GM19438 (cell line): Measurements from ENCODE around the gene NDNF.

Source experiments
- ATAC-seq: cut with Tn5 transposase; IDR thresholded peaks from one replicate; pipeline ENCODE4 v1.9.1; 2021; ENCODE audit warnings: low read depth; ENCODE audit not compliant: unreplicated experiment

The NDNF gene, protein sequence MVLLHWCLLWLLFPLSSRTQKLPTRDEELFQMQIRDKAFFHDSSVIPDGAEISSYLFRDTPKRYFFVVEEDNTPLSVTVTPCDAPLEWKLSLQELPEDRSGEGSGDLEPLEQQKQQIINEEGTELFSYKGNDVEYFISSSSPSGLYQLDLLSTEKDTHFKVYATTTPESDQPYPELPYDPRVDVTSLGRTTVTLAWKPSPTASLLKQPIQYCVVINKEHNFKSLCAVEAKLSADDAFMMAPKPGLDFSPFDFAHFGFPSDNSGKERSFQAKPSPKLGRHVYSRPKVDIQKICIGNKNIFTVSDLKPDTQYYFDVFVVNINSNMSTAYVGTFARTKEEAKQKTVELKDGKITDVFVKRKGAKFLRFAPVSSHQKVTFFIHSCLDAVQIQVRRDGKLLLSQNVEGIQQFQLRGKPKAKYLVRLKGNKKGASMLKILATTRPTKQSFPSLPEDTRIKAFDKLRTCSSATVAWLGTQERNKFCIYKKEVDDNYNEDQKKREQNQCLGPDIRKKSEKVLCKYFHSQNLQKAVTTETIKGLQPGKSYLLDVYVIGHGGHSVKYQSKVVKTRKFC

DNA sequence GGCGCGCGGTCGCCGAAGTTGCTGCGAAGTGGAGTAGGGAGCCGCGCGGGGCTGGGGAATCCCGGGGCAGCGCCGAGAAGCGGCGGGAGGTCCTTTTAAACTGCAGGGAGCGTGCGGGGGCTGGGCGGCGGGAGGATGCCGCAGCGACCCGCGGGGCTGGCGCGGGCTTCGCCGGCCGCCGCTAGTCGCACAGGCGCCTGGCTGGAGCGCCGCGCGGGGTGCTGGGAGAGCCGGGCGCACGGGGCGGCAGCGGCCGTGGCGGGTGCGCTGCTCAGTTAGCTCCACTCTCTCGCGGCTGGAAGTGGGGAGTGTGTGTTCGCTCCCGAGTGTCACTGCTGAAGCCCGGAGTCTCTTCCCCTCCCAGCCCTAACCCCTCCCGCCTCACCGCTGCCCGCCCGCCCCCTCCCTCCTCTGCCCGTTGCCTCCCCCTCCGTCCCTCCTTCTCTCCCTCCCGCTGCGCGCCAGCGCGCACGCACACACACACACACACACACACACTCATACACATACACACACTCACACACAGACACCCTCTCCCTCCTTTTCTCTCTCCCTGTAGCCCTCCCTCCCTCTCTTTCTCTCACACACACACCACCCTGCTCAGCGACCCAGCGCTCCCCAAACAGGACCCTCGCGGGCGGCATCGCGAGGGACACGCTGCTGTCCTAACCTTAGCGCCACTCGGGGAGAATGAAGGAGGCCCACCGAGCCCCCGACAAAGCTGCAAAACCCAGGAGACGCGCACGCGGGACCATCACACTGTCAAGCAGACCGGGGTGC, at the start of gene NDNF:
Gene NDNF, minus strand, starts transcription at position 312 of the 780 bp plus-strand sequence. CDS start 26,698 bp downstream, outside the sequence.
- no peak for ATAC-seq

DNA sequence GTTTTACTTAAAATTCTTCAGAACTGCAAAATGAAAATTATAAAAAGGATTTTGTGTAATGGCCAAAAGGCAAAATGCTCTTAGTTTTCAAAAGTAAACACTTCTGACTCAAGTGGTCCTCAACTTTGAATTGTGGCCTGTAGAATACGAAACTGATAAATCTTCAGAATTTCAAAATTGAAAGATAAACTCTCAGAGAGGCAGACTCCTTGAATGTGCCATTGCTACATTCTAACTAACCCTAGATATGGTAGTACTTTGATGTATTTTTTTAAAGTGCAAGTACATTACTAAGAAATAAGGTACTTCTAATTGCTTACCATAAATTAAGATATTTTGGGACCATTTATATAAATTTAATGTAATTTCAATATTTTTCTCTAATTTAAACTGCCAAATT, 47.4 kb upstream of the NDNF start:
- ATAC-seq, result no peak

DNA sequence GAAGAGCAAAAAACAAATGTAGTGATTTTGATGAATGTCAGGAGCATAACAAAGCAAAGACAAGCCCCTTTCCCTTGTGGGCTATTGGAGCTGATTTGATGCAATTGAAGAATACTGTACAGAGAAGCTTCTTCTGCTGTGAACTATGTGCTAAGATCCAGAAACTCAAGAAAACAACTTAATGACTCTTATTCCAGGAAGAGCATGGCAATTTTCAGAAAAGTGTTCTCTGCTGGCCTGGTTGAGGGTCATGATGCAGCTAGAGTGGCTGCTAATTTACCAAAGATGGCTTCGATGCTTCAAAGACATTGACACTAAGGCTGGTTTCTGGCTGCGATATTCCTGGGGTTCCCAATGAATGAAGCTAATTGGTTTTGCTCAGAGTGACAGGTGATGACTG, 46.0 kb upstream of the NDNF start:
- ATAC-seq, result no peak

DNA sequence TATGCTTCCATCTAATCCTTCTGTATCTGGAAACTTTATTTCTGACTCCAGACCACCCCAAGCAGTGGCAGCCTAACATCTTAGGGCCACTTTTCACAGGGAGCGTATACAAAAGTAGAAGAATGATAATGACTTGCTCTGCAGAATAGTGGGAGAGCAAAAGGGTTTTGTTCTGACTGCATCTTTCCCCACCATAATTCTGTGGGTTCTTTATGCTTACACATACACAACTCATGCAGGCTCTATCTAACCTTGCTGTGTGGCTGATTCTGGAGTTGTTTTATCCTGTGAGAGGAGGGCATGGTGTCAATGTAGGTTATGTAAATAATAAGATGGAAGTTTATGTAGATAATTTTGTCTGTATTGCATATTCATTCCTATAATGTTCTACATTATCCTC, 42.4 kb upstream of the NDNF start:
- no peak for ATAC-seq

DNA sequence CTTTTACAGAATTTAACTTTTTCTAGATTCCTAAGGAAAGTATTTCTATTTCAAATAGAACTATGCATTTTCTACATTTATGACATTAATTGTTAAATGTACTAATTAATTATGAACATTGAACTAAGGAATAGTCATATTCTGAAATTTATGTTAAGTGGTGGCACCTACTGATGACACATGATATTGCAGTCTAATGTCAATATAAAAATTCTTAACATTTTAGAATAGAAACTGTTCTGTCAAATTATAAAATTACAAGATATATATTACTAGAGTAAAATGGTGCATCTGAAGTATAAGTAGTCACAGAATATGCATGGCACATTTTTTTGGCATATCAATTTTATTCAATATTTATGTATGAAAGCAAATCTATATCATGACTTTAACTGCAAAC, 40.2 kb upstream of the NDNF start:
- no peak for ATAC-seq

DNA sequence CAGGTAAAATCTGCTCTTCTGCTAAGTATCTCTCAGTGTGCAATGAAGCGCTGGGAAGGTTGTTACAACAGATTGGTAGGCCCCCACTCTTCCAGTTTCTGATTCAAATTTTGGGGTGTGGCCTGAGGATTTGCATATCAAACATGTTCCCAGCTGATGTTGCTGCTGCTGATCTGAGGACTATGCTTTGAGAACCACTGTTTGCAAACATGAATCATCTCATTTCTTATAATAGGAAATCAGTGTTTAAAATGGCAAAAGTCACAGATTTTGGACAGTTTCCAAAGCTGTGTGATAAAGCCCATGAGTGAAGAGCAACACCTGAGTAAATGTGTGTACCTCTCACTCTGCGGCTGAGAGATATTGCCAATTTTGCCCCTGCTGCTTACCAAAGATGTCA, 36.2 kb upstream of the NDNF start:
- ATAC-seq, result no peak

DNA sequence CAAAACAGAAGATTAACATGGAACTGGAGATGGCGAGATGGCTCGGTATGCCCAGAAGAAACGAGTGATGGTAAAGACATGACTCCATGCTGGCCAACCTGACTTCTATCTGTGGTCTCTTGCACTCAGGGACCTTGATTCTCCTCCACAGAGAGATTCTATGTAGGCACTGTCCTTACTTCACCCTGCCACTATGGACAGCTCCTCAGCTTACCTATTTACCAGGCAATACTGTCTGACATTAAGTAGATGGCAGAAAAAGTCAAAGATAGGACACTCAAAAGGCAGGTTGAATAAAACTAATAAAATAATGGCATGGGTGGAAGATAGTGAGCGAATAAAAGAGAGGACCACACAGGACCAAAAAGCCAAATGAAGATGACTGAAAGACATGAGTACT, 35.2 kb upstream of the NDNF start:
- ATAC-seq, result no peak

DNA sequence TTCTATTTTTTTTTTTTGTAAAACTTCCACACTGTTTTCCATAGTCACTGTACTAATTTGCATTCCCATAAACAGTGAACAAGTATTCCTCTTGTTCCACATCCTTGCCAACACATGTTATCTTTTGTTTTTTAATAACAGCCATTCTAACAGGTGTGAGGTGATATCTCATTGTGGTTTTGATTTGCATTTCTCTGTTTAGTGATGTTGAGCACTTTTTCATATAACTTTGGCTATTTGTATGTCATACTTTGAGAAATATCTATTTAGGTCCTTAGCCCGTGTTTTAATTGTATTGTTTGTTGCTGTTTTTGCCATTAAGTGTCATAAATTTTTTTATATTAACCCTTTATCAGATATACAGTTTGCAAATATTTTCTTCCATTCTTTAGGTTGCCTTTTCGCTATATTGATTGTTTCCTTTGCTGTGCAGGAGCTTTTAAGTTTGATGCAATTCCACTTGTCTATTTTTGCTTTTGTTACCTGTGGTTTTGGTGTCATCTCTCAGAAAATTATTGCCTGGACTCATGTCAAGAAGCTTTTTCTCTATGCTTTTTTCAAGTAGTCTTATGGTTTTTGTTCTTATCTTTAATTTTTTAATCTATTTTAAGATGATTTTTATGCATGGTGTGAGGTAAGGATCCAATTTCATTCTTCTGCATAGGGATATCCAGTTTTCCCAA, 27.9 kb upstream of the NDNF start:
- ATAC-seq, result no peak

DNA sequence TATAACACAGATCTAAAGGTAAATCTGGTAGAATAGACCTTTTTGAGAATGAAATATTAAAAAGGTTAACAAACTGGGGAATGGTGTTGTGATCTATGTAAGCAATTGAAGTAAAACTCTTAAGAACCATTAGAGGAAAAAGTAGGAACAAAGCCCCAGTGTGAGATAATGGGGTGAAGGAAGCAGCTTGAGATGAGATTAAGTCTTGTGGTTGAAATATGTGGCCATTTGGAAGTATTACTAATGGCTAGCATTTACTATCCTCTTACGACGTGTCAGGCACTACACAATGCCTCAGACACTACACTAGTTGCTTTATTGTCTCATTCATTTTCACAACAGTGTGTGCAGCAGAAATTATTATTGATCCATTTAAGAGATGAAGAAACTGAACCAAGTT, 25.9 kb upstream of the NDNF start:
- ATAC-seq, result no peak

DNA sequence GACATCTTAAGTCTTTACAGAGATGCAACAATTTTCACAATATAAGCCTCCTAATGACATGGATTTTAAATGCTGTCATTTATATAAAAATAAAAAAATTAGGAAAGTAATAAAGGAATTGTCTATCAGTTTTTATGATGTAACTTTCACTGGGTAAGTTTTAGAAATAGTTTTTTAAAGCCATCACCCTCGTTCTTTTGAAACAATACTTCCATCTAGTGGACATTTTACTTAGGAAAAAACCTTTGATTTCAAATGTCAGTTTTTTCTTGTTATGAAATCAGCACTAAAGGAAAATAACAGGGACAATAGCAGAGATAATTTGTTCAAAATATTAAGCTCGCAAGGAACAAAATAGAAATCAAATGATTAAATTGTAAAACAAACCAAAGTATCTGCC, 24.3 kb upstream of the NDNF start:
- no peak for ATAC-seq

DNA sequence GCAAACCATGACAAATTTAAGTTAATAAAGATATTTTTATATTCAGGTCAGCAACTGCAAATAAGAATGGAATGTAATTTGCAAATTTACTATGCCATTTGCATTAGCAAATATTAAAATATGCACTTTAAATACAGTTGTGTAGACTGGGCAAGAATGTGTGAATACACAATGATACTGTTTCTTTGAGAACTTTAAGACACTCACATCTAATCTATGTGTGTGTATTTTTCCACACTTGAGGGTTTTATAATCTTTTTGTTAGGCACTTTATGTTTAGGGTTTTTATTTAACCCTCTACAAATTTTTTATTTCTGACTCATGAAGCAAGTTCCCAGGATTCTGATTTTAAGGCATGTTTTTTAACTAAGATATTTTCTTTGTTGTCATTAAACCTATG, 23.9 kb upstream of the NDNF start:
- ATAC-seq, result no peak

DNA sequence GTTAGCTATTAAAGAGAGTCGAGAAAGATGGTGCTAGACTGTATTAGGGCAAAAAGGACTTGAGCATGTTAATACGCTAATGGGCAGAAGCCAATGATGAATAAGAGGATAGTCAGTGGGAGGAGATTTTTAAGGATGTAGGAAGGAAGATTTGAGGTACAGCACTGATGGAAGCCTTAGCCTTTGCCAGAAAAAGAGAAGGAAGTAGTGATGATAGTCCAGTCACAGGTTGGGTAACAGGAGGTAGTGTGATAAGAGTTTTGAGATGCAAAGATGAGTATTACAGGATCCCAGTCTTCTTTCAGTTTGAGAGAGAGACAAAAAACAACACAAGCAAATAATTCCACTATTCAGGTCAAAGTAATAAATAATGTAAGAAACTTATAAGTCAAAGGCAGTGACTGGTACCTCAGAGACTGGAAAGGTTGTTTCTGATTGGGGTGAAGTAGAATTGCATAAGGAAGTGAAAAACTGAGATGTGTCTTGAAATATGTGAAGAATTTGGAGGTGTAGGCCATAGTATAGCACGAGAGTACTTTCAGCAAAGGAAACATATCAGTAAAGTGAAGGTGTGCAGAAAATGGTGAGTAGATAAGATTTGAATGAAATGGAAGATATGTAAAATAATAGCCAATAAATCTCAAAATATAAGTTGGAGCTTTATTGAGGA, 22.1 kb upstream of the NDNF start:
- ATAC-seq, result no peak

DNA sequence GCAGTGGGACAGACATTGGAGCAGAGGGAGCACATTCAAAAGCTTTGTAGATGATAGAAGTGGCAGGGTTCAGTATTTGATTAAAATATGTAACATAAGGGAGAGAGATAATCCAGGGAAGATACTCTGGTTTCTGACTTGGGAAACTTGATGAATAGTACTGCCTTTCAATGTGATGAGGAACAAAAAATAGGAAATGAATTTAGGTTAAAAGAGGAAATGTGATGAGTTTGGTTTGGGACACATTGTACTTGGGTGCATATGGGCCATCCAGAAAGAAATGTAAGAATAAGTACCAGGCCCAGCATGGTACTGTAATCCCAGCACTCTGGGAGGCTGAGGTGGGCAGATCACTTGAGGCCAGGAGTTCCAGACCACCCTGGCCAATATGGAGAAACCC, 20.9 kb upstream of the NDNF start:
- ATAC-seq, result no peak

DNA sequence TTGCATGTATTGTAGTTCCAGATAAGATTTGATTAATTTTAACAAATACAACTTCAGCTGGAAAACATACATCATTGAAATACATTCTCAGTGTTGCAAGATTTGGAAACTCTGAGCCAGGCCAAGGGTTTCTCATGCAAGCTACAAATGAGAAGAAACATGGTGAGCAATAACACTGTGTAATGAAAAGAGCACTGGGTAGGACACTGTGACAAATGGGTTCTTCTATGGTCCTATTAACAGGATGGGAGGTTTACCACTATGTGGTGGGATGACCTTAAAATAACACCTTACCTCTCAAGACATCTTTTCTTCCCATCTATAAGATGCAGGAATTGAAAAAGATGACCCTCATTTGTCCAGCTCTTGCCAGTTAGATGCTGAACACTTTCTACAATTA, 19.6 kb upstream of the NDNF start:
- ATAC-seq, result no peak

DNA sequence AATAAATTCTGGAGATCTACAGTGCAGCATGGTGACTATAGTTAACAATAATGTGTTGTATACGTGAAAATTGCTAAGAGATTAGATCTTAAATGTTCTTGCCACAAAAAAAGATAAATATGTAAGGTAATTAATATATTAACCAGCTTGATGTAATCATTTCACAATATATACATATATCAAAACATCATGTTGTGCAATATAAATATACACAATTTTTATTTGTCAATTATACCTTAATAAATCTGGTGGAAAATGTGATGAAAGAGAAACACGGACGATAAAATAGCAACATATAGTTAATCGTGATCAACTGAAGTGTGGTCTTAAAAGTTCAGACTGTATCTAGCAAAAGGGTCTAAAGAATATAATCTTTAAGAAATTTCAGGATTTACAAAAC, 16.5 kb upstream of the NDNF start:
- no peak for ATAC-seq

DNA sequence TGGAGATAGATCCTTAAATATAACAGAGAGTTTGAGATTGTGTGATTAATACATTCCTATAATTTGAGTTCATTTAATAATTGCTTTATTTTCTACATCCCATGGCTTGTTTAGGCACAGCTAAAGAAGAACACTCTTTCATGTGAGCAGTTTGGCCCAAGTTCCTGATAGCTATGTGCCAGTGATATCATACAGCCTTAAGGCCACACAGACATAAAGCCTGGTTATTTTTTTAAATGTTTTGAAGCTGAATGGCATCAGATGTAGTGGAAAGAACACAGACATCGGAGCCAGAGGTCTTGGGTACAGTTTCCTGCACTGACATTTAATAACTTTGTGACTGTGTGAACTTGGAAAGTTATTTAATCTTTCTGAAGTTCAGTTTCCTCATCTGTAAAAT, 7.0 kb upstream of the NDNF start:
- no peak for ATAC-seq

DNA sequence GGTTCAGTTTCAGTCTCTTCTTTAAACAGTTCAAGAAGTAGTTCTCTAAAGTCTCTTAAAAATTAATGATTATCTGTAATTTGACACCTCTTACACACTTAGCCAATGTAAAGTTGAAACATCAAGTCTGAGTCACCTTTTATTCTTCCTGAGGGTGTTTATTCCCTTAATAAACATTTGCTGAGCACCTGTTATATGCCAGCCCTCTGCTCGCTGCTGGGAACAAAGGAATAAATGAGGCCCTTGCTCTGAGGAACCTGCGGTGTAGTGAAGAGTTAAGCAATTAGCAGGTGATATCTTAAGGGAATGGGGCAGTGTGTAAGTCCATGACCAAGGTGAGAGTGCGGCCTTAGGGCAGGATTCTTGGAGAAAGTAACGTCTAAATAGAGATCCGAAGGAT, 5.2 kb upstream of the NDNF start:
- ATAC-seq, result no peak

DNA sequence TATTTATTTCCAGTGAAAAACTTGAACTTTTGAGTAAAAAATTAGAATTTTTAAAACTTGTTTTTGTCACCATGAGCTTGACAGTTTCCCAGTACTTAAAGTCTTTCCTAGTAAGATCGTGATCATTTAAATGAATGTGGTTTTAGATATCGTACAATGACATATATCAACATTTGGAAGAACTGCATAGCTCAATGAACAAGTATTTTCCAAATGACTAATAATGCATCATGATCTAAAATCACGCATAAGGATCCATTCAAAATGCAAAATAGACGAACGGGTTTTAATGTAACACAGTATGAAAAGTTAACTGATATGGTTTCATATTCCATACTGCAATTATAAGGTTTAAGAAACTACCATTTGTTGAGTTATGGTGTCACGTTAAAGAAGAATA, 4.1 kb upstream of the NDNF start:
- ATAC-seq, result no peak

DNA sequence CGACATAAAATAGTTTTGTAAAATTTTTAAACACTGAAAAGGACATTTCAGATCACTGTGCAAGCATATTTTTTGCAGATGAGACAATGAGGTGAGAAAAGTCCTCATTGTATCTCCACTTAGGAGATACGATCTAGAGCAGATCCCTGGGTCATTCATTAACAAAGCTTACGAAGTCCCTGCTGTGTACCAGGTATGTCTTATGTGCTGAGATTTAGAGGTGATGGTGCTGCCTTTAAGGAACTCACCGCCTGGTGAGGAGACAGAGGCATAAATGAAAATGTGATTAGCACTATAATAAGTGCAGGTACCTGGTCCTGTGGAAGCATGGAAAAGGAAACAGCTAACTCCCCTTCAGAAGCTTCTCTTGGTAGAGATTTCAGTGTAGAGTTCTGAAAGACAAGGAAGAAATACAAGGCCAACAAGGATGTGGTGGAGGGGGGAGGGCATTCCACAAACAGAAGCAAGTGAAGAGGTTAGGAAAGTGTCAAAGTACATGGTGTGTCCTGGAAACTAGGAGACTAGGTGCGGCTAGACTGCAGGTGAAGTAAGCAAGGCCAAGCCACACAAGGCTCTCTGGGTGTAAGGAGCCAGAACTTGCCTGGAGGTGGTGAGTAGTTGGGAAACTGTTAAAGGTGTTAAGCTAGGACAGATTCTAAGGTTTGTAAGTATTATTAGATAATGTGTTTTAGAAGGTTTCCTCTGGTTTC, 1.5 kb upstream of the NDNF start:
- no peak for ATAC-seq

DNA sequence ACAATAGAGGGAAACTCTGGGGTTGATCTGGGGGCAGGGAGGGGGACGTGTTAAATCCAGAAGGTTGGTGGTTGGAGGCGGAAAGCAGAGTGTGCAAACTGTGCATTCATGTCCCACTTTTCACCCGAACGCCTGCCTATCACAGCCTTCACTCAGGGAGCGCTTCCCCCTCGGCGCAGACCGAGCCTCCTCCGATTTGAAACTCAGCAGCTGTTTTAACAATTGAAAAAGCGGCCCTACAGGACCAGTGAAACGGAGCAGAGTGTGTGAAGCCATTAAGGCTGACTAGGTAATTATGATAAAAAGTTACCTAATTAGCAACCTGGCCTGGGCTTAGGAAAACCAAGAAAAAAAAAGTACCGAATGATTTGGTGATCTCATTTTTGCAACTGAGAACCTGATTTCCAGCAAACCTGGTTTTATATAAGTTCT, 685 bp upstream of the NDNF start:
- ATAC-seq, result no peak
